Activated T-cell treated with anti-CD3 and anti-CD28 coated beads, Interleukin-2, amount 50 U/mL, for 4 hours (primary cell): ENCODE measurements around the gene TRMT112. TPM values are rescaled to one million over a fixed set of nuclear protein-coding genes. Genes with fewer than 3 reads are reported as not detected.

Experiments
- ATAC-seq, 2 donors: fragments of 200-7000 bp; cut with Tn5 transposase; one replicate each; pipeline ENCODE4 v1.10.0; 2021
- DNase-seq: peaks from one replicate; pipeline ENCODE4 v3.0.0-alpha.2; 2020
- H3K27me3 Mint-ChIP-seq: one replicate; pipeline ENCODE4 v1.8.0; 2021; ENCODE audit warnings: low read depth, mixed read lengths
- H3K36me3 Mint-ChIP-seq: one replicate; pipeline ENCODE4 v1.8.0; 2022; ENCODE audit warnings: mixed read lengths; ENCODE audit not compliant: insufficient read depth
- H3K4me1 Mint-ChIP-seq: one replicate; pipeline ENCODE4 v1.8.0; 2021; ENCODE audit warnings: low read depth, mixed read lengths
- H3K4me3 Mint-ChIP-seq: one replicate; pipeline ENCODE4 v1.8.0; 2021; ENCODE audit warnings: mild to moderate bottlenecking, moderate library complexity, mixed read lengths
- H3K9me3 Mint-ChIP-seq: one replicate; pipeline ENCODE4 v1.8.0; 2021; ENCODE audit warnings: mixed read lengths
- total RNA-seq, 3 donors: library from RNA; stranded (reverse); gene quantifications; one replicate each; pipeline ENCODE4 v1.2.1, GENCODE V29; 2021

The TRMT112 gene
- total RNA-seq, 3 donors from 2014 or later, result 432 to 461 (median 438) TPM

DNA sequence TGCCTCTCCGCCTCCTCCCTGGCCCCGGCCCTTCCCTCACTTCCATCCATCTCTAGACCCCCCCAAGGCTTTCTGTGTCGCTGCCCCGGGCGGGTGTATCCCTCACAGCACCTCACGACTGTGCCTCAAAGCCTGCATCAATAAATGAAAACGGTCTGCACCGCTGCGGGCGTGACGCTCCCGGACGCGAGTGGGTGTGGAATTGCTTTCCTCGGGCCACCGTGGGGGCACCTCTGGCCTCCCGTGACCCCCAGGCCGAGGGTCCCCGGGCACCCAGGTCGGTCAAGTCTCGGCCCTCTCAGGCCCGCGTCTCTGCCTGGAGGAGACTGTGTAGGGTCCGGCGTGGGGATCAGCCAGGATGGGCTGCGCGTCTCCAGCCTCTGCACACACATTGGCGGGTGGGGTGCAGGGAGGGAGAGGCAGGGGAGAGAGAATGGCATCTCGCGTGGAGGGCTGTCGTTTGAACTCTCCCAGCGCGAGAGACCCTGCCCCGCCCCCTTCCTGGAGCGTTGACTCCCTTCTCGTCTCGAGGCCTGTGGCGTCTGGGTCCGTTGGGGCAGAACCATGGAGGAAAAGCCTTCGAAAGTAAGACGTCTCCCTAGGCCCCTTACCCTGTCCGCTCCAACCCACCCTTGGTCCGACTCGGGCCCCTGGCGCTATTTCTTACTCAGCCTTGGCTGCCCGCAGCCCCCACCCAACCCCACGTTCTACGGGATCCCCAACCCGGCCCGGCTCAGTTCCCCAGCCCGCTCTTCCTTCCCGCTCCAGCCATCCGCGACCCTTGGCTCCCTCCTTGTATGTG is 17.3 kb downstream of the TRMT112 start, which contains the start of gene CATSPERZ:
Gene CATSPERZ, plus strand, starts transcription at position 512 of the 802 bp plus-strand sequence. Its CDS starts 53 bp downstream, at position 565.
- no peaks in the 10 kb centered on the region for H3K9me3 Mint-ChIP-seq
- peaks cover 28% of the 10 kb centered on the region for H3K4me1 Mint-ChIP-seq
- peaks cover 59% of the 10 kb centered on the region for H3K27me3 Mint-ChIP-seq
- peak within 1 kb of the TSS; percentile 66 for H3K4me3 Mint-ChIP-seq
- no peak for ATAC-seq
- DNase-seq, result no peak
- H3K36me3 Mint-ChIP-seq, result no peaks in the 10 kb centered on the region

DNA sequence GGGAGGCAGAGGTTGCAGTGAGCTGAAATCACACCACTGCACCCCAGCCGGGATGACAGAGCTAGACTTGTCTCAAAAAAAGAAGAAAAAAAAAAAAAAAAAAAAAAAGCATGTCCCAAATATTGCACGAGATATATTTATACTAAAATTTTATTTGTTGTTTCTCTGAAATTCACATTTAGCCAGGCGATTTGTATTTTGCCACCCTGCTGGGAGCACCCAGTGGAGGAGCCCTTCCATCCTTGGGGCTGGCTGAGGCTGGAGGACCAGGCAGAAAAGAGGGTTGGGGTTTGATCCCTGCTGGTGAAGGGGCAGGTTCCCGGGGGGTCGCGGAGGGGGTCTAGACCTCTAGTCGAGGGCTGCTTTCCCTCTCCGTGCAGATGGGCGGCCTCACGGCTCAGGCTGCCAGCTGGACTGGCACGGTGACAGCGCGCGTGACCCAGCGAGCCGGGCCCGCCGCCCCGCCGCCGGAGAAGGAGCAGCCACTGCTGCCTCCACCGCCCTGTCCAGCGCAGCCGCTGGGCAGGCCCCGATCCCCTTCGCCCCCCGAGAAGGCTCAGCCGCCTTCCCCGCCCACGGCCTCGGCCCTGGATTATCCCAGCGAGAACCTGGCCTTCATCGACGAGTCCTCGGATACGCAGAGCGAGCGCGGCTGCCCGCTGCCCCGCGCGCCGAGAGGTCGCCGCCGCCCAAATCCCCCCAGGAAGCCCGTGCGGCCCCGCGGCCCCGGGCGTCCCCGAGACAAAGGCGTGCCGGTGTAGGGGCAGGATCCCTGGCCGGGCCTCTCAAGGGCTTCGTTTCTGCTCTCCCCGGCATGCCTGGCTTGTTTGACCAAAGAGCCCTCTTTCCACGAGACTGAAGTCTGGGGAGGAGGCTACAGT is 18.2 kb downstream of the TRMT112 start:
- no peak for DNase-seq
- no peaks in the 10 kb centered on the region for H3K36me3 Mint-ChIP-seq
- H3K27me3 Mint-ChIP-seq, result peaks cover 65% of the 10 kb centered on the region
- no peaks in the 10 kb centered on the region for H3K9me3 Mint-ChIP-seq
- peaks cover 24% of the 10 kb centered on the region for H3K4me1 Mint-ChIP-seq
- ATAC-seq, result no peak
- peak overlapping the region; percentile 13 for H3K4me3 Mint-ChIP-seq

DNA sequence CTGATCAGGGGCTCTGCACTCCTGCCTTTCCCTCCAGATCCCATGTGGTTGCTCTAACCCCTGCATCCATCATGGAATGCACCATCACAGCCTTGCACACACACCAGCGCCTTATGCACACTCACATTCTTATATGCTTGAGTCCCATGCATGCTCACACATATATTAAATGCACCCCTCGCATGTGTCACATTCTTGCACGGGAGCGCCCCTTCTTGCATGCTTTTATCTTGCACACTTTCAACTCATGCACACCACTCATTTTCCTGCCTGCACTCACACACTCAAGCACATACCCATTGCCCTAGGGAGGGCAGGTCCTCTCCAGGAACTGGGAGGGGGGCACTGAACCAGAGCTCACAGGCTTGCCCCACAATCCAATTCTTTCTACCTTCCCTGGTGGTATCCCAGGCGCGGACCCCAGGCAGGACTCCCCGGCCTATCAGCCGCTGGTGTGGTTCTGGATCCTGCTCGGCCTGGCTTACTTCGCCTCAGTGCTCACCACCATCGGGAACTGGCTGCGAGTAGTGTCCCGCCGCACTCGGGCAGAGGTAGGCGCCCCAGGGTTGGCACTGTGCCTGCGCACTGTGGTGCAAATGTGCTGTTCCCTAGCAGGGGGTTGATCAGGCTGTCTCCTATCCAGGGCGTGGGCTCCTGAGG is 19.5 kb downstream of the TRMT112 start:
- Mint-ChIP-seq H3K4me1 (peaks cover 20% of the 10 kb centered on the region), H3K36me3 (no peaks in the 10 kb centered on the region), H3K27me3 (peaks cover 79% of the 10 kb centered on the region), H3K4me3 (no peak overlapping the region), H3K9me3 (no peaks in the 10 kb centered on the region)
- ATAC-seq, result no peak
- DNase-seq, result no peak

DNA sequence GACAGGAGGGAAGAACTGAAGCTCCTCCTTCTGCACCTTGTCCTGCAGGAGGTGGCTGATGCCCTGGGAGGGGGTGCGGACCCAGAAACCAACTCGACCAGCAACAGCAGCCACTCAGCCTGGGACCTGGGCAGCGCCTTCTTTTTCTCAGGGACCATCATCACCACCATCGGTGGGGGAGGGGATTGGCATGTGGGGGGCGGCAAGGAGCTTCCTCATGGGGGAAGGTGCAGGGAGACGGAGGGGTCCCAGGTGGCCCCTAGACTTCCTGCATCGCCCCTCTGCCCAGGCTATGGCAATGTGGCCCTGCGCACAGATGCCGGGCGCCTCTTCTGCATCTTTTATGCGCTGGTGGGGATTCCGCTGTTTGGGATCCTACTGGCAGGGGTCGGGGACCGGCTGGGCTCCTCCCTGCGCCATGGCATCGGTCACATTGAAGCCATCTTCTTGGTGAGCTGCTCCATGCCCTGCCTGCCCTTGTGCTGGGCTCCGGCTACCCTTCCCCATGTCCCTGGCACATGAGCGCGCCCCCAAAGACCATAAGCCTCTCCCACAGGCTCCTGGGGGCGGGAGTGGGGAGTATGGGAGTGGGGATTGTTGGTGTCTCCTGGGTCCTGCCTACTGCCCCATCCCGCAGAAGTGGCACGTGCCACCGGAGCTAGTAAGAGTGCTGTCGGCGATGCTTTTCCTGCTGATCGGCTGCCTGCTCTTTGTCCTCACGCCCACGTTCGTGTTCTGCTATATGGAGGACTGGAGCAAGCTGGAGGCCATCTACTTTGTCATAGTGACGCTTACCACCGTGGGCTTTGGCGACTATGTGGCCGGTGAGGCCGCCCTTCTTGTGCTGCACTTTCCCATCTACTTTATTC is 20.3 kb downstream of the TRMT112 start:
- peaks cover 82% of the 10 kb centered on the region for H3K27me3 Mint-ChIP-seq
- H3K4me1 Mint-ChIP-seq, result peaks cover 20% of the 10 kb centered on the region
- DNase-seq, result no peak
- H3K36me3 Mint-ChIP-seq, result no peaks in the 10 kb centered on the region
- ATAC-seq, result no peak
- no peaks in the 10 kb centered on the region for H3K9me3 Mint-ChIP-seq
- H3K4me3 Mint-ChIP-seq, result no peak overlapping the region

DNA sequence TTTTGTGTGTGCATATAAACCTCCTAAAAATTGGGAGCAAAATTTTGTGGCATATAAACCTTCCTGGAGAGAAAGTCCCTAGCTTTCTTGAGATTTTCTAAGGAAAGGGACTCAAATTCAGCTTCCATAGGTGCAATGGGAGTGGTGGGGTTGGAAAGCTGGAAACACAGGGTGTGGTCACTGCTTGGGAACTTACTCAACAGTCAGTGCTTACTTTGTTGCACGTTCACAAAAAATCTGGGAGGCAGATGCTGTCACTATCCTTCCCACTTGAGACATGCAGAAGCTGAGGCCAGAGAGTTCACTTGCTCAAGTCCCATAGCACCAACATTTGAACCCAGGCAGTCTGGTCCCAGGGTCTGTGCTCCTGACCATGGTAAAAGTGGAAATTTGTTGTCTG is 21.1 kb downstream of the TRMT112 start:
- no peaks in the 10 kb centered on the region for H3K9me3 Mint-ChIP-seq
- no peak for ATAC-seq
- no peak for DNase-seq
- no peaks in the 10 kb centered on the region for H3K36me3 Mint-ChIP-seq
- H3K4me1 Mint-ChIP-seq, result peaks cover 20% of the 10 kb centered on the region
- no peak overlapping the region for H3K4me3 Mint-ChIP-seq
- H3K27me3 Mint-ChIP-seq, result peaks cover 78% of the 10 kb centered on the region

DNA sequence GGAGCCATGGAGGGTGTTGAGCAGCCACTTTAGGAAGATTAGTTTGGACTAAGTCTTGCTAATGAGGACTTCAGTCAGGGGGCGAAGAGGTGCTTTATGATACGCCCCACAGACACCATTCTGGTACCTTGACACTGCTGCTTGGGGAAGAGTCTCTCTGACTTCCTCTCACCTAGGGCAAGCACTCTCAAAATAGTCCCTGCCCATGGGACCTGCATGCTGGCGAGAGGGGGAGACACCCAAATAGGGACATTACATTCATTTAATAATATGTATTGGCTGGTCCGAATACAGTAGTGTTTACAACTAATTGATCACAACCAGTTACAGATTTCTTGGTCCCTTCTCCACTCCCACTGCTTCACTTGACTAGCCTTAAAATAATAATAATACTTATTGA is 21.6 kb downstream of the TRMT112 start:
- Mint-ChIP-seq H3K4me3 (no peak overlapping the region), H3K27me3 (peaks cover 79% of the 10 kb centered on the region), H3K9me3 (no peaks in the 10 kb centered on the region), H3K4me1 (peaks cover 19% of the 10 kb centered on the region), H3K36me3 (no peaks in the 10 kb centered on the region)
- no peak for ATAC-seq
- no peak for DNase-seq

DNA sequence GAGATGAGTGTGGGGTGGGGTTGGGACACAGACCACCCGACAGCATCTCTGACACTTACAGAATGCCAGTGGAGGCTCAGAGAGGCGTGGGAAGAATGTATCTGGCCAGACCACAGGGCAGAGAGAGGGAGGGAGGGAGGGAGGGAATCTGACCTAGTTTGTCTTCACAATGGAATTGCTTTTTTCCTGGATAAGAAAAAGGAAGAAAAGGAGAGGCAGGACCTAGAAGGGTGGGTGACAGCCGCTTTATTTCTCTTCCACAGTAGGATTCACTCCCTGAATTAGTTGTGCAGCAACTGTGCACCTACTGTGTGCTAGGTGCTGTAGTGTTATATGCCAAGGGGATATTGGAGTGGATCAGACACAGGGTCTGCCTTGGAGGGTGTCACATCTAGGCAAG is 22.6 kb downstream of the TRMT112 start:
- no peaks in the 10 kb centered on the region for H3K9me3 Mint-ChIP-seq
- H3K36me3 Mint-ChIP-seq, result no peaks in the 10 kb centered on the region
- peaks cover 75% of the 10 kb centered on the region for H3K27me3 Mint-ChIP-seq
- peaks cover 14% of the 10 kb centered on the region for H3K4me1 Mint-ChIP-seq
- no peak overlapping the region for H3K4me3 Mint-ChIP-seq
- DNase-seq, result no peak
- ATAC-seq, result no peak

DNA sequence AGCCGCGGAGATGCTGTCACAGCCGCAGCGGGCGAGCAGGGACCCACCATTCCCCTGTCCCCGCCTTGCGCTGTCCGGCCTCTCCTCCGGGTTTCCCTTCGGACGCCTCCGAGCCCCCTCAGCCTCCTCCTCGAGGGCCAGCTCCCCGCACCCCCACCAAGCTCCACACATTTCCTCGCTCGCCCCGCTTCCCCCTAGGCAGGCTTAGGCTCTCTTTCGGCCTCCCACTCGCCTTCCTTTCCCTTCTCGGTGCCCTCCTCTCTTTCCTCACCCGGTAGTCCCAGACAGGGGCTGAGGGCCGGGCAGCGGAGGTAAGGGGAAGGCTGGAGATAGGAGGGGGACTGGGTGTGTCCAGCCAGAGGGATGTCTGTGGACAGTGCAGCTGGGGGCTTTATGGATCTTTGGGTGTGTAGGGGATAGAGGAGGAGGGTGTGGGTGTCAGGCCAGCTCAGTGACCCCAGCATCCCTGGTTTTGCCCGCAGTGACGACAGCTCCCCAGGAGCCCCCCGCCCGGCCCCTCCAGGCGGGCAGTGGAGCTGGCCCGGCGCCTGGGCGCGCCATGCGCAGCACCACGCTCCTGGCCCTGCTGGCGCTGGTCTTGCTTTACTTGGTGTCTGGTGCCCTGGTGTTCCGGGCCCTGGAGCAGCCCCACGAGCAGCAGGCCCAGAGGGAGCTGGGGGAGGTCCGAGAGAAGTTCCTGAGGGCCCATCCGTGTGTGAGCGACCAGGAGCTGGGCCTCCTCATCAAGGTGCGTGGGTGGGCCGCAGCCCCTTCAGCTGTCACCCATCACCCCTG is 24.7 kb downstream of the TRMT112 start:
- peaks cover 3% of the 10 kb centered on the region for H3K36me3 Mint-ChIP-seq
- H3K9me3 Mint-ChIP-seq, result no peaks in the 10 kb centered on the region
- peaks cover 58% of the 10 kb centered on the region for H3K27me3 Mint-ChIP-seq
- H3K4me1 Mint-ChIP-seq, result peaks cover 10% of the 10 kb centered on the region
- DNase-seq, result no peak
- H3K4me3 Mint-ChIP-seq, result peak overlapping the region; percentile 46
- ATAC-seq, result peak; percentile 8 to 29

DNA sequence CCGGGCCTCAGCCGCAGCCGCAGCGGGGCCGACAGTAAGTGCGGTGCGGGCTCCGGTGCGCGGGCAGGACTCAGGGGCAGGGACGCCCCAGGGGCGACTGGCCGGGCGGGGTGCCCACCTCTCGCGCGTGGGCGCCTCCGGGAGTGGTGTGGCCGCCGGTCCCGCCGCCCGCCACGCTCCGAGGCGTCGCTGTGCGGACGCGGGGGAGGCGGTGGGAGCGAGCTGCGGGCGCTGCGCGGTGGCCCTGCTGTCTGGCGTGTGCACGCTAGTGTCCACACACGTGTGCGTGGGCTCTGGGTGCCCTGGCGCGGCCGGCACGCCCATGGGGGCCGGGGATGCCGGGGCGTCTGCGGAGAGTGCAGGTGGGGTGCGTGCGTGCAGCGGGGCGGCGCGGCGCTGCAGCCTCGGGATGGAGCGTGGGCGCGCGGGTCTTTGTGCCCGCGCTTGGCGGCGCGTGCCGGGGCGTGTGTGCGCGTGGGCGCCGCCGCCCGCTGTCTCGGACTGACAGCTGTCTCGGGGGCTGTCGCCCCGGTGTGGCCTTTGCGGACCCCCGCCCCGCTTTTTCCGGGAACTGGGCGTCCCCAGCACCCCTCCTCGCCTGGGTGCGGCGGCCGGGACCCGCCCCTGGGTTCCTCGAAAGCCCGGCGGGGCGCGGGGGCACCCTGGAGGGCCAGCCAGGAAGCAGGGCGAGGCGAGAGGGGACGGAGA is 25.5 kb downstream of the TRMT112 start:
- DNase-seq (no peak), ATAC-seq (peak; percentile 54 to 68)
- H3K4me1 Mint-ChIP-seq, result peaks cover 6% of the 10 kb centered on the region
- peaks cover 3% of the 10 kb centered on the region for H3K36me3 Mint-ChIP-seq
- H3K4me3 Mint-ChIP-seq, result no peak overlapping the region
- peaks cover 50% of the 10 kb centered on the region for H3K27me3 Mint-ChIP-seq
- H3K9me3 Mint-ChIP-seq, result no peaks in the 10 kb centered on the region

DNA sequence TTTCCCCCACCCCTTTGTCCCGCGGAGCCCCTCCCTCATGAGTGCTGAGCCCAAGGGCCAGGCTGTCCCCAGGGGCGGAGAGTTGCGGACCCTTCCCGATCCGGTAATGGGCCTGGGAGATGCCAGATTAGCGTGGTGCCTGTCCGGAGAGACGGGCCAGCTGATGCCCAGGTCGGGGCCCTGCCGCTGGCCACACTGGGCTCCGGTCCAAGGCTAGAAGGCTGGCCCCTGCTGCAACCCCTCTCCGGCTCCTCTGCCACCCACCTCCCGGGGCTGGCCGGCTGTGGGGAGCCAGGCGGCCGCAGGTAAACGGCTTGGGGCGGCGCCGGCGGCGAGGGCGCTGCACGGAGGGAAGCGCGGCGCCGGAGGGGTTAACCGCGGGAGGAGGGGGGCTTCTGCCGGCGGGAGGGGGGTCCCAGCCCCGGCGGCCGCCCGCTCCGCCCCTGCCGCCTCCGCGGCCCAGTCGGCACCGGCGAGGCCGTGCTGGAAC is 26.1 kb downstream of the TRMT112 start, which contains the start of gene KCNK4:
Gene KCNK4, plus strand, starts transcription at position 41 of the 490 bp plus-strand sequence. CDS start 1,717 bp downstream, outside the sequence.
- peak; percentile 12 to 13 for ATAC-seq
- peaks cover 44% of the 10 kb centered on the region for H3K27me3 Mint-ChIP-seq

DNA sequence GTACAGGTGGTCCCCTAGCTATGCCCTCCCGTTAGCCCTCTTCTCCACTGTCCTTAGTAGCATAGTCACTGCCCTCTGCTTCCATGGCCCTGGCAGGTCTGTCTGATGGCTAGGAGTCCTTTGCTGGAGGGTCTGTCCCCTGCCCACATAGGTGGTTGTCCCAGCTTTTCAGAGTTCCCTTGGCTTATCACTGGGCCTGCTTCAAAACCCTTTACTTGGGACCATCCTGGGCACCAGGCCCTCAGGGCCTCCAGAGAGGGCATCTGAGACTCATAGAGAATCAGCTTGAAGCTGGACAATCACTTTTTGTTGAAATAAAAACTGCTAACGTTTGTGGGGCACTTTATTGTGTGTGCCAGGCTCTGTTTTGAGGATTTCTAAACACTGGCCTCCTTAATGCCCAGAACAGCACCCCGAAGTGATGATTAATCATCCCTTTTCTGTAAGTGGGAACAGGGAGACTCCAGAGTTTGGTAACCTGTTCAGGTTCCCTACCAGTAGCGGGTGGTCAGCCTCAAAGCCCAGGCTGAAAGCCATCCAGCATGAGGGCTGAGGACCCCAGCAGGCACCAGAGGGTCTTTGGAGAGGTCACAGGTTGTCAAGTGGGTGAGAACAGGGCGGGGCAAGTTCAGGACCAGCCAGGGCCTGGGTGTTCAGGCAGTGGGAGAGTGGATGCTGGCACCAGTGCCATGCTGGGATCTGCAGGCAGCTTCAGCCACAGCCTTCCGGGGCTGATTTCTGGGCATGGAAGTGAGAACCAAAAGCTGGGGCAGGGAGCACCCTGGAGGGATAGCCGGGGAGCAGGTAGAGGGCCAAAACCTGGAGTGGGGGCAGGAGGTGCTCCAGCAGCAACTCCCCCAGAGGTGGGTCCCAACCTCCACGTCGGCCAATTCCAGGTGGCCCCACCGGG is 26.8 kb downstream of the TRMT112 start:
- peaks cover 3% of the 10 kb centered on the region for H3K36me3 Mint-ChIP-seq
- ATAC-seq (no peak), DNase-seq (no peak)
- peaks cover 38% of the 10 kb centered on the region for H3K27me3 Mint-ChIP-seq
- no peaks in the 10 kb centered on the region for H3K9me3 Mint-ChIP-seq
- peak overlapping the region; percentile 61 for H3K4me3 Mint-ChIP-seq
- peaks cover 11% of the 10 kb centered on the region for H3K4me1 Mint-ChIP-seq

More for the DNA sequence above, 26.1 kb downstream of the TRMT112 start, which contains the start of gene KCNK4:
- no peaks in the 10 kb centered on the region for H3K9me3 Mint-ChIP-seq
- H3K4me3 Mint-ChIP-seq, result peak within 1 kb of the TSS; percentile 61
- H3K36me3 Mint-ChIP-seq, result peaks cover 3% of the 10 kb centered on the region
- DNase-seq, result no peak
- peaks cover 10% of the 10 kb centered on the region for H3K4me1 Mint-ChIP-seq
